Uterus (tissue), 2 donors: ENCODE data around the gene GIT1.

ENCODE experiments used
- CTCF ChIP-seq, 4 experiments: fragments of 200-600 bp in 2 of 4; fragments of 450-650 bp in 2 of 4; sonication (generic) in 2 of 4; IDR thresholded peaks; one replicate each; pipeline ENCODE4 v1.5.1; 2016 to 2019; ENCODE audit warnings: antibody characterized with exemption in 4 of 4, mild to moderate bottlenecking in 2 of 4, moderate library complexity in 1 of 4
- POLR2A ChIP-seq, 2 donors: fragments of 450-650 bp; IDR thresholded peaks; one replicate each; pipeline ENCODE4 v1.6.1; 2016; ENCODE audit warnings: antibody characterized with exemption in 2 of 2, mild to moderate bottlenecking in 1 of 2, moderate library complexity in 1 of 2

- TF ChIP-seq CTCF (IDR thresholded peaks at IDR 0.05) (no peak), POLR2A (IDR thresholded peaks at IDR 0.05) (no peak)
Observed at GRCh38 chr17:29616300-29617048, 27.0 kb upstream of the GIT1 start.
